C1 segment of cervical spinal cord (tissue), 14 donors: ENCODE data around the gene ARHGAP10.

Experiments
- DNase-seq, 14 donors: peaks; one replicate each; lab custom pipeline; 2025; lab: John Stamatoyannopoulos, UW

The ARHGAP10 gene

GRCh38 chr4:148027201-148027600 is 295.3 kb downstream of the ARHGAP10 start:
- no peak for DNase-seq

DNA sequence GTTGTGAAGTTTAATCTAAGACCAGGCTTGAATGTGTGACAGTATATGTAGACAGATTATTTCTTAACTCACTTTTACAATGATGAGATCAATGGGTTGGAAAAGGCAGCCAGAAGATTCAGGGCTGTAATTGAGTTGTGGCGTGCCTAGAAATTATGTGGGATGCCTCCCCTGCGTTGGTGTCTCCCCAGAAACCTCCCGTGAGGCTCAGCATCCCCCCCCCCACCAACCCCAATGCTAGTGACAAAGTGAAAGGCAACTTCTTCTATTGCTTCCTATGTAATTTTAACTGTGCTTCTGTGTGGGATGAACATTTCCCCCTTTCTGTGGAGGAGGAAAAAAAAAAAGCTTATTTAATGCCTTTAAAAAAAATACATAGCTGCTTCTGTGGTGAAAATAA is 297.9 kb downstream of the ARHGAP10 start:
- no peak for DNase-seq

- no peak for DNase-seq
These were observed 298.4 kb downstream of the ARHGAP10 start for GRCh38 chr4:148030193-148030873.

DNA sequence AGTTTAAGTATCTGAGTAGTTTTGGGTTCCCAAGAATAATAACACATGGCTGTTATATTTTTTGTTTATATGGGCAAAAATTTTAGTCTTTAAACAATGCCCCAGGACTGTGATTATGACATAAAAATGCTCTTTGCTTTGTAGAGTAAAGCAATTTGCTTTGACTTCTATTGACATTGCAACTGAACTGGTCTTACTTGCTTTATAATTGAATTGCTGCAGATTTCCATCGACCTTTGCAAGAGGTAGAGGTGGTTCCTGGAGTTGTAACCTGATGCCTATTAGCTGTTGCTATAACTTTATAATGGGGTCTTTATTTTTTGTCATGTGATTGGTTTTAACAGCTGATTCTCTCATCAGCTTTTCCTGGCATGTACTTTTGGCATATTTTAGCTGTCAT is 302.9 kb downstream of the ARHGAP10 start:
- DNase-seq = no peak

GRCh38 chr4:148041606-148042329 is 309.9 kb downstream of the ARHGAP10 start:
- no peak for DNase-seq

GRCh38 chr4:148044089-148044911 is 312.4 kb downstream of the ARHGAP10 start:
- peak in 10 of 14 donors; percentile 9 to 64 (median 44) for DNase-seq

DNA sequence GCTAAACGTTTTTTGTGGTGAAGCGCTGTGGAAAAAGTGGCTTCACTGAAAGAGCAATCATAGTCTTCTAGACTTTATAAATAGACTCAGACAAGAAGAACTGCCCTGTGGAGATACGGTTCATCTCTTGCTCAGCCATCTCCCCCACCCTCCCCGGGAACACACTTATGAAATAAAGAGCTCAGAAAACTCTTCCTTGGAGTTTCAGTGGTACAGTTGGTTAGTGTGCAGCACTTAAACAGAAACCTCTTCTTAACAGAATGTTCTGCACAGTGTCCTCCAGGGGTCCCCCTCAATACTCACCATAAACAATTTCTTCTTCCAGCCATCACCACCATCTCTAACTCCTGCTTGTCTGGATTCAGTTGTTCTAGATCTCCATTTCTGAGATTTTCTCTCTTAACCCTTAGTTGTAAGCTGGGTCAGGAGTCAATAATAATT is 313.0 kb downstream of the ARHGAP10 start:
- peak in 1 of 14 donors; percentile 9 for DNase-seq

GRCh38 chr4:148048598-148048997 is 316.7 kb downstream of the ARHGAP10 start:
- no peak for DNase-seq

- no peak for DNase-seq
These were observed 319.5 kb downstream of the ARHGAP10 start for GRCh38 chr4:148051403-148051802.

DNA sequence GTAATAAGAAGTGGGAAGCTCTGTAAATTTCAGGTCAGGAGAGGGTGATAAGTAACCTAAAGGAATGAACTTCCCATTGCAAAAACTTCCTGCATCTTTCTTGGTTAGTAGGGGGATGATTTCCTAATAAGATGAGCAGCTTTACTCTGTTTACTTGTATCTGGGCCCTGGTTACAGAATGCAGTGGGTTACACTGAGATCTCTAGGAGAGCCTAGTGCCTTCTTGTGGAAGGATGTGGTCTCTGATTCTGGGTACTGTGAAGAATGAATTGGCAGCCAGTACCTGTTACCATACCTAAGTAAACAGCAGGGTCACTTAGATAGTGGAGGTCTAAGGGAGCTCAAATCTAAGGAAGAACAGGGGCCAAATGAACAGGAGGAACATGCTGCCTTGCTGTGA is 320.6 kb downstream of the ARHGAP10 start:
- no peak for DNase-seq

DNA sequence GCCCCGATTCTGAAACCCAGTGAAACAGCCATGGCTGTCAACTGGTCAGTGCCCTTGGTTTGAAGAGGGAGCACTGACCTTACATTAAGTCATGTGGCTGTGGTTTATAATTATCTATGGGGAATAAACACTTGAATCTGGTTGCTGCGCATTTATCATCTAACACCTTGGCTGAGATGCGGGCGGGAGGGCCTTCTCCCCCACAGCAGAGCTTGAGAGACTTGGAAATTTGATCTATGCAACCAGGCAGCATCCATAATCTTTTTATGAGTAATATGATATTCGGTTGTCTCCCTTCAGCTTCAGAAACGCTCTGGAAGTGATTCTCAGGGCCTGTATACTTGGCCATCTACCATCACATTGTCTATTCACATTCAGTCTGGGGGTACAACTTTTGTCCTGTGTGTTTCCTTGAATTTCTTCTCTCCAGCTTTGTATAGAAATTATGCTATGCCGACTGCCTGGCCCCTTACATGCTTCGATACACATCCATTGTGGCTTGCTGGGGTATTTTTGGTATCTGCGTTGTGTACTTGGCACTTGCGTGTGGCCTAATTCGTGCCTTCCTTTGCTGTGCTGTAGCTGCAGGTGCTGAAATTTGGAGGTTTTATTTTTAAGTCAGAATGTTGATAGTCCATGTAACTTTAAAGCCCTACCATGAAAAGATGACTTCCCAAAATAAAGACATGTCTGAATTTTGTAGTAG is 321.6 kb downstream of the ARHGAP10 start:
- DNase-seq = no peak

DNA sequence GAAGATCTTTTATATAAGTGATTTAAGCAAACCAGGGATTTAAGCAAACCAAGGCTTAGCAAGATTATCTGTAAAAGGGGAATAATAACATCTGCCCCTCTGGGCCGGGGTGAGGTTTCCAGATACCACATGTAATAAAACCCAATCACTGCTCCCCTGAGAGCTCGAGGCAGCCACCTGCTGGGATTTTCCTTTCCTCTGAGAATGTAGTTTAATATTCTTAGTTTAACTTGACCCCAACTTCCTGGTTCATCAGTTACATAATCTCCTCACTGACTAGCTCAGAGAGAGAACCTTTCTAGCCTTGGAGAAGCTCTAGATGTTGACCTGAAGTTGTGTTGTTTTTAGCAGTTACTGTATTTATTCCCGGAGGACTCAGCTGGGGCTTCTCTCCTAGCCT is 322.4 kb downstream of the ARHGAP10 start:
- no peak for DNase-seq

- no peak for DNase-seq
These were observed 324.0 kb downstream of the ARHGAP10 start for GRCh38 chr4:148055844-148056243.

DNA sequence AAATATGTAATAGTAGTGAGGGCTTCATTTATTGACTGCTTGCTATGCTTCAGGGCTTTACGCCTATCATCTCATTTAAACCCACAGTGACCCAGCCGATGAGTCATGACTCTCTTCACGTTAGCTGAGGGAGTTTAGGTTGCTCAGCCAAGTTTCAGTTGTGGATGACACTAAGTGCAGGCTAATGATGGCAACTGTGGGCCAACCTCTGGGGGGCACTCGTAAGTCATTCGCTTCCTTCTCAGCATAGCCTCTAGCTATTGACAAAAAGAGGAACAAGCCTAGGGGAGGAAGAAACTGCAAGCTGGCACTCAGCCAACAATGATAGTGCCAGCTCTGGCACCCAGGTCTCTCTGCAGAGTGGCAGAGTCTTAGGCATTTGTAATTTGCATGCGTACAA is 325.0 kb downstream of the ARHGAP10 start:
- peak in 9 of 14 donors; percentile 8 to 60 (median 30) for DNase-seq

DNA sequence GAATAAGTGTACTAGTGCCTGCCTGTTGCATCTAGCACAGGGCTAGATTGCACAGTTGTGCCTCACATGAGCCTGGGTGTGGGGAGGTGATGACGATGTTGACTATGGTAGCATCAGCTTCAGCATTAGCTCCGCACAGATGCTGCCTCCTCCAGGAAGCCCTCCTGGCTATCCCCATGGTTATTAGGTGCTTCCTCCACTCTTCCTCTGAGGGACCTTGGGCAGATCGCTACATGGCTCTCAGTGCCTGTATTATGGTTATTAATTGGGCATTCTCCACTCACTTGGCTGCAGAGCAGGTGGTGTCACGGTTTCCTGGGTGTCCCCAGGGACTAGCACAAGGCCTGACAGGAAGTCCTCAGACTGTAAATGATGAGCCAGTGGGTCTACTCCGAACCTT is 325.6 kb downstream of the ARHGAP10 start:
- no peak for DNase-seq

GRCh38 chr4:148057984-148058859 is 326.3 kb downstream of the ARHGAP10 start:
- peak in 2 of 14 donors; percentile 11 to 28 for DNase-seq

DNA sequence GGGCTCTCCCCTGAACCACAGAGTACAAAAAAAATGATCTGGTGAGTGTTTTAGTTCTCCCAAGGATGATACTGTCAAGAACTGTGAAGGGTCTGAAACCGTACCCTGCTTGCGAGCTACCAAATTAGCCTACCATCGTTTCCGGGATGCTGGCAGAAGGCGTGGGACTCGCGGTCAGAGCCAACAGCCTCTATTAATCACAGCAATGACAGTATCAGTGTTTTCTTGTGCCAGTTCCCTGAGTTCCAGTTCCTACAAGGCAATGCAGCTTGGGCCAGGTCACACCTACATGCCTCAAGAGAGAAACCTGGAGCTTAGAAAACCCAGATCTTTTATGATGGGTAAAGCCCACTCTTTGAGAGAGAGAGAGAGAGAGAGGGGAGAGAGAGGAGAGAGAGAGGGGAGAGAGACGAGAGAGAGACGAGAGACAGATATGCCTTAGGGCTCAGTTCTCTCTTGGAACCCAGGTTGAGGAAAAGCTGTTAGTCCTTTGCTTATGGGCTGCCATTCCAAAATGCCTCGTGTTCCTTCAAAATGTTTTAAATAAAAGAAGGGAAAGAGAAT is 327.8 kb downstream of the ARHGAP10 start:
- no peak for DNase-seq

DNA sequence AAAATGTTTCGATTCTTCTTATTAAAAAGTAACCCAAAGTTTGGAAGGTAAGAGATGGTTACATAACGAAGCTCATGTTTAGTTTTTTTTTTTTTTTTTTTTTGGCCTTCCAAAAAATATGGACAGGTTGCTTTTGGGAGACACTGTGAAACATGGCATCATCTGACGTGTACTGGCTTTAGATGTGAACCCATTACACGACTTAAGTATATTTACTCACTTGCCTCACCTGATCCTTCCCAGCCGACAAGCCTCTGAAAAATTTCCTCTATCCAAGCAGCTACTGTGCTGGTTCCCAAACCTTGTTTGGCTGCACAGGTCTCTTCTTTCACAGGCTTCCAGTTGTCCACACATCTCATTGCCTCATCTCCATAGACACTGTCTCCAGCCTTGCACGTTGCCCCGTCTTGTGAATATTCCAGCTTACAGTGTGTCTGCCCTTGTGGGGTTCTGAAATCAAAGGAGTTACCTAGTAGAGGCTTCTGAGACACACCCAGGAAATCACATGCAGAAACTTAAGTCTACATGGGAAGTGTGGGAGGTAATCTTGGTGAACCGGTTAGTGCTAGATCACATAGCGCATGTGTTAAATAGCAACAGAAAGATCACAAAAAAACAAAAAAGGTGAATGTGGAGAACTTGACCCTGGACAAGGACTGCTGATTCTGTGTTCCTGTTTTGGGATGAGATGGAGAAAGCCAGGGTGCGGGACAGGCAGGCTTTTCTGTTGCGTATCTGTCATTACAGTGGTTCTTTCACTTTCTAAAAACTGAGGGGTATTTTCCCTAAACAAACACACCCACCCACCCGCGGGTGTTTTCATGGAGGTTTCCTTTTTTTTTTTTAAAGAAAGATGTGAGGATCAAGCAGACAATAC is 328.6 kb downstream of the ARHGAP10 start:
- DNase-seq = no peak

- no peak for DNase-seq
These were observed 329.2 kb downstream of the ARHGAP10 start for GRCh38 chr4:148061141-148061481.
